H9 (cell line): ENCODE measurements around the gene ADCY4. TPM values are rescaled to one million over a fixed set of nuclear protein-coding genes. Genes with fewer than 3 reads are reported as not detected.
A peak's percentile ranks its signal among the peaks of the same experiment; 100 is the strongest.

ENCODE experiments used
- DNase-seq: peaks from one replicate; pipeline ENCODE4 v3.0.0-alpha.2; 2017
- H2AFZ ChIP-seq: one replicate; pipeline ENCODE4 v1.6.1; 2013; ENCODE audit warnings: mild to moderate bottlenecking, low read length, control low read depth, moderate library complexity
- H2AK5ac ChIP-seq: 2 replicates; pipeline ENCODE4 v1.6.1; 2013; ENCODE audit warnings: low read length, control low read depth, mixed read lengths; ENCODE audit not compliant: insufficient read length
- H2BK120ac ChIP-seq: one replicate; pipeline ENCODE4 v1.6.1; 2013; ENCODE audit warnings: low read depth, mild to moderate bottlenecking, low read length, control low read depth, inconsistent platforms; ENCODE audit not compliant: poor library complexity, severe bottlenecking
- H2BK12ac ChIP-seq: 2 replicates; pipeline ENCODE4 v1.6.1; 2013; ENCODE audit warnings: low read length, control low read depth, mixed read lengths, low read depth; ENCODE audit not compliant: insufficient read length
- H2BK15ac ChIP-seq: 2 replicates; pipeline ENCODE4 v1.6.1; 2013; ENCODE audit warnings: low read depth, low read length, control low read depth
- H2BK20ac ChIP-seq: one replicate; pipeline ENCODE4 v1.6.1; 2013; ENCODE audit warnings: low read depth, mild to moderate bottlenecking, low read length, control low read depth, inconsistent platforms; ENCODE audit not compliant: poor library complexity, severe bottlenecking
- H2BK5ac ChIP-seq: 2 replicates; pipeline ENCODE4 v1.6.1; 2013; ENCODE audit warnings: low read length, control low read depth, mixed read lengths; ENCODE audit not compliant: insufficient read length
- H3K14ac ChIP-seq: 2 replicates; pipeline ENCODE4 v1.6.1; 2013; ENCODE audit warnings: low read length, control low read depth; ENCODE audit not compliant: insufficient read depth
- H3K18ac ChIP-seq: 2 replicates; pipeline ENCODE4 v1.6.1; 2013; ENCODE audit warnings: low read depth, mild to moderate bottlenecking, mixed read lengths, low read length, control low read depth; ENCODE audit not compliant: insufficient read length
- H3K23ac ChIP-seq: 2 replicates; pipeline ENCODE4 v1.6.1; 2013; ENCODE audit warnings: low read length, control low read depth, mixed read lengths, low read depth; ENCODE audit not compliant: insufficient read length
- H3K23me2 ChIP-seq: 2 replicates; pipeline ENCODE4 v1.6.1; 2013; ENCODE audit warnings: low read depth, mild to moderate bottlenecking, mixed read lengths, low read length, control low read depth; ENCODE audit not compliant: insufficient read length, poor library complexity, severe bottlenecking
- H3K27ac ChIP-seq: 2 replicates; pipeline ENCODE4 v1.5.1; 2013; ENCODE audit warnings: low read length, control low read depth, mixed read lengths, low read depth; ENCODE audit not compliant: insufficient read length
- H3K27me3 ChIP-seq: 2 replicates; pipeline ENCODE4 v1.6.1; 2013; ENCODE audit warnings: low read length, control low read depth, inconsistent platforms; ENCODE audit not compliant: insufficient read depth
- H3K4ac ChIP-seq: 2 replicates; pipeline ENCODE4 v1.6.1; 2013; ENCODE audit warnings: low read depth, mild to moderate bottlenecking, control low read depth, inconsistent platforms, low read length, moderate library complexity
- H3K4me1 ChIP-seq: 2 replicates; pipeline ENCODE4 v1.6.1; 2013; ENCODE audit warnings: low read length, control low read depth, inconsistent platforms; ENCODE audit not compliant: insufficient read depth
- H3K4me2 ChIP-seq: 2 replicates; pipeline ENCODE4 v1.6.1; 2013; ENCODE audit warnings: low read length, control low read depth, mixed read lengths; ENCODE audit not compliant: insufficient read length, insufficient read depth
- H3K56ac ChIP-seq: 2 replicates; pipeline ENCODE4 v1.6.1; 2013; ENCODE audit warnings: low read depth, mild to moderate bottlenecking, mixed read lengths, low read length, control low read depth; ENCODE audit not compliant: insufficient read length
- H3K79me1 ChIP-seq: 2 replicates; pipeline ENCODE4 v1.6.1; 2013; ENCODE audit warnings: low read depth, mild to moderate bottlenecking, moderate library complexity, low read length, control low read depth, inconsistent platforms; ENCODE audit not compliant: insufficient read depth, poor library complexity, severe bottlenecking
- H3K79me2 ChIP-seq: 2 replicates; pipeline ENCODE4 v1.6.1; 2013; ENCODE audit warnings: low read length, control low read depth, inconsistent platforms; ENCODE audit not compliant: insufficient read depth
- H3K9ac ChIP-seq: 2 replicates; pipeline ENCODE4 v1.6.1; 2013; ENCODE audit warnings: low read length, control low read depth, mixed read lengths; ENCODE audit not compliant: insufficient read length; ENCODE audit errors: extremely low read depth
- H3K9me3 ChIP-seq: one replicate; pipeline ENCODE4 v1.6.1; 2013; ENCODE audit warnings: low read depth, low read length, inconsistent platforms; ENCODE audit not compliant: control insufficient read depth
- H3T11ph ChIP-seq: one replicate; pipeline ENCODE4 v1.6.1; 2013; ENCODE audit warnings: mild to moderate bottlenecking, low read length, control low read depth, inconsistent platforms
- H4K20me1 ChIP-seq: one replicate; pipeline ENCODE4 v1.6.1; 2013; ENCODE audit not compliant: control insufficient read depth, insufficient read length, insufficient read depth
- H4K5ac ChIP-seq: 2 replicates; pipeline ENCODE4 v1.6.1; 2013; ENCODE audit warnings: low read depth, mild to moderate bottlenecking, mixed read lengths, low read length, control low read depth; ENCODE audit not compliant: insufficient read length
- H4K8ac ChIP-seq: replicated peaks from 2 replicates; pipeline ENCODE4 v1.6.1; 2013; ENCODE audit warnings: low read length, control low read depth, mixed read lengths, low read depth; ENCODE audit not compliant: insufficient read length
- H4K91ac ChIP-seq: 2 replicates; pipeline ENCODE4 v1.6.1; 2013; ENCODE audit warnings: low read depth, mild to moderate bottlenecking, moderate library complexity, mixed read lengths, low read length, control low read depth; ENCODE audit not compliant: insufficient read length
- H3K27ac Mint-ChIP-seq, 3 experiments: 2 replicates in 2 of 3; 3 replicates in 1 of 3; pipeline ENCODE4 v1.8.0; 2020 to 2021; ENCODE audit warnings: mixed read lengths in 3 of 3, mild to moderate bottlenecking in 1 of 3, moderate library complexity in 1 of 3
- H3K27me3 Mint-ChIP-seq: 2 replicates; pipeline ENCODE4 v1.8.0; 2021; ENCODE audit warnings: low read depth, mild to moderate bottlenecking, moderate library complexity, mixed read lengths
- H3K36me3 Mint-ChIP-seq, 3 experiments: 2 replicates in 2 of 3; 3 replicates in 1 of 3; pipeline ENCODE4 v1.8.0; 2020 to 2021; ENCODE audit warnings: low read depth in 3 of 3, mixed read lengths in 3 of 3; ENCODE audit not compliant: insufficient read depth in 1 of 3
- H3K4me1 Mint-ChIP-seq, 2 experiments: 2 replicates each; pipeline ENCODE4 v1.8.0; 2020; ENCODE audit warnings: mixed read lengths in 2 of 2
- H3K4me3 Mint-ChIP-seq, 2 experiments: 2 replicates in 1 of 2; 3 replicates in 1 of 2; pipeline ENCODE4 v1.8.0; 2020 to 2021; ENCODE audit warnings: mild to moderate bottlenecking in 2 of 2, mixed read lengths in 2 of 2, moderate library complexity in 1 of 2
- H3K9me3 Mint-ChIP-seq, 2 experiments: 2 replicates in 1 of 2; 3 replicates in 1 of 2; pipeline ENCODE4 v1.8.0; 2020; ENCODE audit warnings: mild to moderate bottlenecking in 2 of 2, mixed read lengths in 2 of 2, moderate library complexity in 1 of 2
- WGBS: extraction: QIAGEN DNeasy Blood & Tissue Kit; methylation state at CpG from one replicate; pipeline ENCODE4 v1.1.7; 2013; ENCODE audit warnings: missing lambda C conversion rate, low lambda C conversion rate, mixed read lengths; ENCODE audit not compliant: insufficient read length; ENCODE audit errors: extremely low coverage; 5-methylcytosine and 5-hydroxymethylcytosine counted together
- total RNA-seq: library from RNA; stranded (reverse); gene quantifications from 2 replicates; pipeline ENCODE4 v1.2.1, GENCODE V29; 2021
- TF ChIP-seq, protein P1 (sequence below): fragments of 200-600 bp; sonication (generic); conservative IDR thresholded peaks from 3 replicates; pipeline ENCODE4 v1.8.0; 2021; ENCODE audit warnings: antibody characterized with exemption, mild to moderate bottlenecking

Gene ADCY4
- total RNA-seq, 1 experiment from 2014 or later = 0.09 TPM

DNA sequence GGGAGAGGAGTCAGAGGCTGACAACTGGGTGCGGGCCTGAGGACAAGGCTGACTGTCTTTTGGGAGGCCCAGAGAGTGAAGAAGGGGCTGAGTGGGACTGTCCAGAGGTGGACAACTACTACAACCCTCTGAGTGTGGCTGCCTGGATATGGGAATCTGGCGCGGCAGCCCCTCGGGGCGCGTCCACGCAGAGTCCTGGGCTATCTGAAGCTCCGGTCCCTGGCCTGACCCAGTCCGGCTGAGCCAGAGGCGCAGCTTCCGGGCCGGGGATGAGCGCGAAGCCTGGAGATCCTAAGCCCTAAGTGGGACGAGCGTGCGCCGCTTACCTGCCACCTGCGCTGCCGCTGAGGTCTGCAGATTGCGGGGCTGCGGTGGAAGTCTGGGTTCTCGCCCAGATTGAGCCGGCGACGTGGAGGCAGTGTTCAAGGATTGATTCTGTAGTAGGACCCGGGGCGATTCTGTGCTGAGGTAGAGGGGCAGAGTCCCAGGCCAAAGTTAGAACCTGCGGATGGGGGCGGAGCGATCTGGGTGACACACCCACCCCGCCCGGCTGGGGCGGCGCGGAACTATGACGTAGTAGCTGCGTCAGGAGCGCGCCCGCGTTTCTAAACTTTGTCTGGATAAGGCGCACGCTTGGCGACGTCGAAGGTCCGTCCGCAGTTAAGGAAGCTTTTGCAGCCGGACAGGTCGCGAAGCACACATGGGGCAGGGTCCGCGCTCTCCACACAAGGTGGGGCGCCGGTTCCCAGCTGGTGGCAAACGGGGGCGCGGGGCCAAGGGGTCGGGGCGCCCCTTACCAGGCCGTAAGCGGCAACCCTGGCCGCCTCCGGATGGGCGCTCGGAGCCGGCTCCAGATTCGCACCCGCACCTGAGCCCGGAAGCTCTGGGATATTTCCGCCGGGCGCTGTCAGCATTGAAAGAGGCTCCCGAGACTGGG, 35.3 kb downstream of the ADCY4 start, which contains the start of the genes DHRS1 and NOP9:
DHRS1 (minus strand) TSS at position 526 of the 937 bp plus-strand sequence. CDS start 674 bp downstream, outside the sequence.
NOP9 (plus strand) TSS at position 596 of the 937 bp plus-strand sequence; CDS start at position 701, 105 bp downstream.
- H3K9me3 Mint-ChIP-seq = no peaks in the 10 kb centered on the region; a peak in 1 of 5 replicates
- no peak within 1 kb of the TSS for H4K91ac ChIP-seq
- peak within 1 kb of the TSS; percentile 91 to 93 for H3K4me3 Mint-ChIP-seq

More for the DNA sequence above, 35.3 kb downstream of the ADCY4 start, which contains the start of the genes DHRS1 and NOP9:
- Histone ChIP-seq H3K27me3 (no peaks in the 10 kb centered on the region), H3K79me1 (peaks cover 3% of the 10 kb centered on the region), H3K4me1 (peaks cover 4% of the 10 kb centered on the region; the same call in 1 of the 2 replicates), H2BK12ac (no peak within 1 kb of the TSS), H2AK5ac (no peak within 1 kb of the TSS), H3K9ac (peak within 1 kb of the TSS; percentile 84), H3K9me3 (no peaks in the 10 kb centered on the region), H3K27ac (no peak within 1 kb of the TSS), H3K56ac (no peak within 1 kb of the TSS), H2BK120ac (no peak within 1 kb of the TSS), H2BK20ac (no peak within 1 kb of the TSS), H2AFZ (no peak within 1 kb of the TSS), H2BK5ac (no peak within 1 kb of the TSS), H3K23me2 (peaks cover 11% of the 10 kb centered on the region), H3T11ph (no peak within 1 kb of the TSS), H3K23ac (no peak within 1 kb of the TSS), H4K20me1 (no peaks in the 10 kb centered on the region), H4K5ac (no peak within 1 kb of the TSS), H3K14ac (peak within 1 kb of the TSS; percentile 82), H3K18ac (peak within 1 kb of the TSS; percentile 68), H2BK15ac (no peak within 1 kb of the TSS), H3K4ac (no peak within 1 kb of the TSS), H4K8ac (no peak within 1 kb of the TSS), H3K79me2 (peaks cover 4% of the 10 kb centered on the region; the same call in 1 of the 2 replicates), H3K4me2 (peak within 1 kb of the TSS; percentile 100)
- peak within 1 kb of the TSS; percentile 74 to 97 (median 94); a peak in 5 of 7 replicates for H3K27ac Mint-ChIP-seq
- WGBS = no CpG with 5 or more reads among the region's 75 CpGs
- H3K27me3 Mint-ChIP-seq = no peaks in the 10 kb centered on the region; the same call in 1 of the 2 replicates
- peaks cover 22 to 52% (median 49%) of the 10 kb centered on the region in 3 experiments for H3K36me3 Mint-ChIP-seq
- DNase-seq = peak; percentile 90
- H3K4me1 Mint-ChIP-seq = peaks cover 21 to 22% of the 10 kb centered on the region in 2 experiments
- TF ChIP-seq, protein P1, sequence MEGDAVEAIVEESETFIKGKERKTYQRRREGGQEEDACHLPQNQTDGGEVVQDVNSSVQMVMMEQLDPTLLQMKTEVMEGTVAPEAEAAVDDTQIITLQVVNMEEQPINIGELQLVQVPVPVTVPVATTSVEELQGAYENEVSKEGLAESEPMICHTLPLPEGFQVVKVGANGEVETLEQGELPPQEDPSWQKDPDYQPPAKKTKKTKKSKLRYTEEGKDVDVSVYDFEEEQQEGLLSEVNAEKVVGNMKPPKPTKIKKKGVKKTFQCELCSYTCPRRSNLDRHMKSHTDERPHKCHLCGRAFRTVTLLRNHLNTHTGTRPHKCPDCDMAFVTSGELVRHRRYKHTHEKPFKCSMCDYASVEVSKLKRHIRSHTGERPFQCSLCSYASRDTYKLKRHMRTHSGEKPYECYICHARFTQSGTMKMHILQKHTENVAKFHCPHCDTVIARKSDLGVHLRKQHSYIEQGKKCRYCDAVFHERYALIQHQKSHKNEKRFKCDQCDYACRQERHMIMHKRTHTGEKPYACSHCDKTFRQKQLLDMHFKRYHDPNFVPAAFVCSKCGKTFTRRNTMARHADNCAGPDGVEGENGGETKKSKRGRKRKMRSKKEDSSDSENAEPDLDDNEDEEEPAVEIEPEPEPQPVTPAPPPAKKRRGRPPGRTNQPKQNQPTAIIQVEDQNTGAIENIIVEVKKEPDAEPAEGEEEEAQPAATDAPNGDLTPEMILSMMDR = no peak
